Activated CD4-positive, alpha-beta T cell treated with anti-CD3 and anti-CD28 coated beads for 24 hours (primary cell): ENCODE results near the gene SNUPN.
A peak's percentile ranks its signal among the peaks of the same experiment; 100 is the strongest.

Experiments
- DNase-seq, 2 donors: peaks; one replicate each; pipeline ENCODE4 v3.0.0-alpha.2; 2020; ENCODE audit warnings: low read depth in 2 of 2

SNUPN gene

GRCh38 chr15:75654201-75654907, 28.8 kb upstream of the SNUPN start:
- no peak for DNase-seq

GRCh38 chr15:75653347-75653913, 27.9 kb upstream of the SNUPN start:
- DNase-seq: no peak

- no peak for DNase-seq
Observed at GRCh38 chr15:75651810-75652543, 26.5 kb upstream of the SNUPN start.

- DNase-seq: no peak
Observed at GRCh38 chr15:75650908-75651809, 25.6 kb upstream of the SNUPN start.

GRCh38 chr15:75649848-75650247, 24.3 kb upstream of the SNUPN start:
- no peak for DNase-seq

- DNase-seq: no peak
Observed at GRCh38 chr15:75649045-75649761, 23.7 kb upstream of the SNUPN start.

GRCh38 chr15:75648156-75649000, 22.9 kb upstream of the SNUPN start:
- no peak for DNase-seq

GRCh38 chr15:75647370-75648155, 22.0 kb upstream of the SNUPN start, which contains the start of gene SNX33:
SNX33 (plus strand) TSS chr15:75647912; CDS start chr15:75649103, 1,191 bp downstream.
- peak in 1 of 2 donors; percentile 54 for DNase-seq

GRCh38 chr15:75646944-75647364, 21.4 kb upstream of the SNUPN start:
- DNase-seq: no peak

- DNase-seq: no peak
Observed at GRCh38 chr15:75646112-75646943, 20.8 kb upstream of the SNUPN start.

- DNase-seq: no peak
Observed at GRCh38 chr15:75644376-75644775, 18.9 kb upstream of the SNUPN start.

- no peak for DNase-seq
Observed at GRCh38 chr15:75641603-75642002, 16.1 kb upstream of the SNUPN start.

GRCh38 chr15:75641179-75641503, 15.6 kb upstream of the SNUPN start:
- DNase-seq: no peak

- DNase-seq: peak in 1 of 2 donors; percentile 39
Observed at GRCh38 chr15:75640483-75641178, 15.1 kb upstream of the SNUPN start.

- peak; percentile 86 to 88 for DNase-seq
Observed at GRCh38 chr15:75639709-75640482, 14.4 kb upstream of the SNUPN start, which contains the start of gene IMP3. IMP3 (minus strand) TSS chr15:75640224; CDS start chr15:75640168, 56 bp downstream.

GRCh38 chr15:75639191-75639708, 13.7 kb upstream of the SNUPN start:
- no peak for DNase-seq
